Measurements from ENCODE around the gene CRTC2. TPM values are rescaled to one million over a fixed set of nuclear protein-coding genes. Genes with fewer than 3 reads are reported as not detected.

The CRTC2 gene
- total and polyA plus RNA-seq, 9 of the 15 experiments (the other 6 are each of a cell fraction or from before 2014, with no cell fraction given), result 2.7 to 26.4 (median 10.2) TPM

DNA sequence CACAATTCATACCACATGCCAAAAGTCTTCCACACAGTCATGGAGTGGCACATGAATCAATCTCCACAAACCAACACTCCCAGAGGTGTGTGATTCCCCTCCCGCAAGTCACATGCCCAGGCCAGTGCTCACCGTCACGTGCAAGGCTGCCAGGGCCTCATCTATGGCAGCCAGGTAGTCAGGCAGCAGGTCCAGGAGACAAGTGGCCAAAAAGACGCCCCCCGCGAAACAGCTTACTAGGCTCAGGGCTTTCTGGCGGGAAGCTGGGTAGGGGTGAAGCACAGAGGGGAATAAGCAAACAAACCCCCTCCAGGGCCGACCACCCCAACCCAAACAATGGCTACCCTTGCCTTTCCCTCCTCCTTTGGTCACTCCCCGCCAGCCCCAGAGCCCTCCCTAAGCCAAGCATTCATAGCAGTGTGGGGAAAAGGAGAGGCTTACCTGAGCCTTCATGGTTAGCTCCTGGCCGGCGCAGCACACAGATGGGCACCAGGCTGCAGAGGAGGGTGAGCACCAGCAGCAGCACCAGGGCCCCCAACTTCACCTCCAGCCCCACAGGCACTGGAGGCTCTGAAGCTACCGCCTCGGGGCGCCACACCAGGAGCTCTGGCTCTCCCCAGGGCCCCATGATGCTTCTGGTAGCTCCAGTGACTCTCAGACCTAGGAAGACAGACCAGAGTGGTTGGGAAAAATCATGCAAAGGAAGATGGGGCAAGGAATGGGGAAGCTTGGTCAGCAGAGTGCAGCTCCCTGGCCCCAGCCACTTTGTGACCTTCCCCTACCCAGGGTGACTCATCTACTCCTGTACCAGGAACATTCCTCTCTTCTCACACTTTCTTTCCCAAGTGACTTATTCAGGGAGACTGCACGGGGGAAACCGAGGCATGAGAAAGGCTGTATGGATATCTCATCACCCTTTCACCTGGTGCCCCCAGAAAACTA lies 3.9 kb upstream of the CRTC2 start (continued):
- TF ChIP-seq, protein P1, sequence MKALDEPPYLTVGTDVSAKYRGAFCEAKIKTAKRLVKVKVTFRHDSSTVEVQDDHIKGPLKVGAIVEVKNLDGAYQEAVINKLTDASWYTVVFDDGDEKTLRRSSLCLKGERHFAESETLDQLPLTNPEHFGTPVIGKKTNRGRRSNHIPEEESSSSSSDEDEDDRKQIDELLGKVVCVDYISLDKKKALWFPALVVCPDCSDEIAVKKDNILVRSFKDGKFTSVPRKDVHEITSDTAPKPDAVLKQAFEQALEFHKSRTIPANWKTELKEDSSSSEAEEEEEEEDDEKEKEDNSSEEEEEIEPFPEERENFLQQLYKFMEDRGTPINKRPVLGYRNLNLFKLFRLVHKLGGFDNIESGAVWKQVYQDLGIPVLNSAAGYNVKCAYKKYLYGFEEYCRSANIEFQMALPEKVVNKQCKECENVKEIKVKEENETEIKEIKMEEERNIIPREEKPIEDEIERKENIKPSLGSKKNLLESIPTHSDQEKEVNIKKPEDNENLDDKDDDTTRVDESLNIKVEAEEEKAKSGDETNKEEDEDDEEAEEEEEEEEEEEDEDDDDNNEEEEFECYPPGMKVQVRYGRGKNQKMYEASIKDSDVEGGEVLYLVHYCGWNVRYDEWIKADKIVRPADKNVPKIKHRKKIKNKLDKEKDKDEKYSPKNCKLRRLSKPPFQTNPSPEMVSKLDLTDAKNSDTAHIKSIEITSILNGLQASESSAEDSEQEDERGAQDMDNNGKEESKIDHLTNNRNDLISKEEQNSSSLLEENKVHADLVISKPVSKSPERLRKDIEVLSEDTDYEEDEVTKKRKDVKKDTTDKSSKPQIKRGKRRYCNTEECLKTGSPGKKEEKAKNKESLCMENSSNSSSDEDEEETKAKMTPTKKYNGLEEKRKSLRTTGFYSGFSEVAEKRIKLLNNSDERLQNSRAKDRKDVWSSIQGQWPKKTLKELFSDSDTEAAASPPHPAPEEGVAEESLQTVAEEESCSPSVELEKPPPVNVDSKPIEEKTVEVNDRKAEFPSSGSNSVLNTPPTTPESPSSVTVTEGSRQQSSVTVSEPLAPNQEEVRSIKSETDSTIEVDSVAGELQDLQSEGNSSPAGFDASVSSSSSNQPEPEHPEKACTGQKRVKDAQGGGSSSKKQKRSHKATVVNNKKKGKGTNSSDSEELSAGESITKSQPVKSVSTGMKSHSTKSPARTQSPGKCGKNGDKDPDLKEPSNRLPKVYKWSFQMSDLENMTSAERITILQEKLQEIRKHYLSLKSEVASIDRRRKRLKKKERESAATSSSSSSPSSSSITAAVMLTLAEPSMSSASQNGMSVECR (CRISPR knock-in tag; IDR thresholded peaks at IDR 0.05), result peak; percentile 64; the same call in 1 of the 2 replicates
- no peak for TF ChIP-seq SRSF1 (IDR thresholded peaks at IDR 0.05; ENCODE audit: low read depth, low read length)
- 0 out of 2 replicates have a peak, but pooled peaks have one; percentile 10 for TF ChIP-seq ETV5 (CRISPR knock-in tag; IDR thresholded peaks at IDR 0.05; ENCODE audit: low read depth)
- no peak for TF ChIP-seq CBX5 (IDR thresholded peaks at IDR 0.05; ENCODE audit: borderline replicate concordance, low read depth)
- TF ChIP-seq MAZ (CRISPR knock-in tag; conservative IDR thresholded peaks at IDR 0.05 in 1 of 2, IDR thresholded peaks at IDR 0.05 in 1 of 2), result 0 out of 4 replicates have a peak, but pooled peaks of 1 of the 2 experiments have one; percentile 0
- no peak for TF ChIP-seq RNF2 (IDR thresholded peaks at IDR 0.05)
- TF ChIP-seq SMARCA4 (IDR thresholded peaks at IDR 0.05), result peak; percentile 44; the same call in 1 of the 2 replicates
- no peak for TF ChIP-seq ZNF507 (tag; conservative IDR thresholded peaks at IDR 0.05)

Measured in K562 (cell line).